GM18502 (cell line): Measurements from ENCODE around the gene FHOD1.

Experiments
- ATAC-seq: cut with Tn5 transposase; IDR thresholded peaks from one replicate; pipeline ENCODE4 v1.9.1; 2021; ENCODE audit warnings: mild to moderate bottlenecking; ENCODE audit not compliant: unreplicated experiment, poor library complexity

Gene FHOD1

DNA sequence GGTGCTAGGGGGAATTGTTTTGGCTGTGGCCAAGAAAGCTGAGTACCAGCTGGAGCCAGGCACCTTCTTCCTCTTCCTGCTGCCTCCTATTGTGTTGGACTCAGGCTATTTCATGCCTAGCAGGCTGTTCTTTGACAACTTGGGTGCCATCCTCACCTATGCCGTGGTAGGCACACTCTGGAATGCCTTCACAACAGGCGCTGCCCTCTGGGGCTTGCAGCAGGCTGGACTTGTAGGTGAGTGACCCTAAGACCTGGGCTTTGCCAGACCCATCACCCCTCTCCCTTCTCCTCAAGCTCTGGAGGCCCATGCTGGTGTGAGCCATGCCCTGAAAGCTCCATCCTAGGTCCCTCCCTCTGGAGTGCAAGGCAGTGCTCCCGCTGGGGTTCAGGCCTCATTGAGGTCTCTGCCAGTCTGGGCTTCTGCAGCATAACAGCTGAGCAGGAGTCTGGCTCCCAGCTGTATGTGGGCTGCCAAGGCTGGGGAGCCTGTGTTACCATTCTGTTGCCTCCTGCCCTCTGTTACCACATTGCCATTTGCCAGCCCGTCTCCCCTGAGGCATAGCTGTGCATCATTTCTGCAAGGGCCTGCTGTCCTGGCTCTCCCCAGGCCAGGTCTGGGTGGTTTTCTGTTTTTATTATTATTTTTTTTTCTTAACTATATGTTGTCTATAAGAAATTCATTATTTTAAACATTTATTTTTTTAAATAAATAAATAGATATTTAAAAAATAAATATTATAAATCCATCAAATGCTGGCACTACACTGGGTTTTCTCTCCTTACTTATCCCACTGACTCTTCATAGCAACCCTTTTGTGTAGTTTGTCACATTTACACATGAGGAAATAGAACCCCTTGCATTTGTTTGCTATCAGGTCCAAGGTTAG, 5.6 kb upstream of the FHOD1 start:
- no peak for ATAC-seq

DNA sequence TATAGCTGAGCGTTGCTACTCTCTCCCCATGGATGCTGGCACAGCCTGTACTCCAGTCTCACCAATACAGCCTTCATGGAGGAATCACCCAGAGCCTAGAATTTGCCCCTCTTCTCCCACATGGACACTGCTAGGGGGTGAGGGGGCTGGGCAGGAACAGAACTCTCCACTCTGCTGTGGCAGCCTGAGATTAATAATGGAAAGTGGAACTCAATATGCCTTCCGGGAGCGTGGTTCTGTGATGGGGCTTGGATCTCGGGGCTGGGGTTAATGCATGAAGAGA, 2.7 kb upstream of the FHOD1 start:
- ATAC-seq = no peak

DNA sequence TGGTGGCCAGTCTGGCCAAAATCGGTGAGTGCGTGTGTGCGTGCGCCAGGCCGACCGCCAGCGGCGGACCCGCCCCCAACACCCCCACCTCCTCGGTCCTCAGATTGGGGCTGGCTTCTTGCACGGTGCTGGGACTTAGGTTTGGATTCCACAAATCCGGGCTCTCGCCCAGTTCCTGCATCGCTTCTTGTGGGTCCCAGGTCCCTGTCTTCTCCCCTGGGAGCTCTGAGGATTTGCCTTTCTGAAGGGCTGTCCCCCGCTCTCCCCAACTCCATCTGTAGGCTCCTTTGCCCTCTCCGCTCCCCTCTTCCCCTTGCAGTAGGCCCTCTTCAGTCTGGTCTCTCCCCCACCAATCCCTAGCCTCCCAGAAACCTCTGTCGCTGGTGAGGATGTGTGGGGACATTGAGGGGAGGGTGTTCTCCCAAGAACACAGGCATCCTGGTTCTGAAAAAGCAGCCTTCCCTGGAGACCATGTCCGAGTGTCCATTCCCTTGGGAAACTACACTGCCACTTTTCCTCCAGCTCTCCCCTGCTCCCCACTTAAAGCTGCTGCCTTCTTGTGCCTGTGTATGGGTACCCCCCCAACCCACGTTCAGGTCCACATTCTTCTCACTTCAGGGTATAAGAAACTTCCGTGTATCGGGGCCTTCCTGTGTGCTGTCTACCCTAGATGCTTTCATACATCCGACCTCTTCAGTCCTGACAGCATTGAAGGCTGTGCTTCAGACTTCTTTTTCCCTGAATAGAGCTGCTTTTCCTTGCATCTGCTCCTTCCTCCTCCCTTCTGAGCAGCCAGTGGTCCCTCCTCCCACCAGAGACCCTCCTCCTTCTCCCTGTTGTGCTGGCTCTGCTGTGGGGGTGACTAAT, 2.1 kb upstream of the FHOD1 start:
- no peak for ATAC-seq

DNA sequence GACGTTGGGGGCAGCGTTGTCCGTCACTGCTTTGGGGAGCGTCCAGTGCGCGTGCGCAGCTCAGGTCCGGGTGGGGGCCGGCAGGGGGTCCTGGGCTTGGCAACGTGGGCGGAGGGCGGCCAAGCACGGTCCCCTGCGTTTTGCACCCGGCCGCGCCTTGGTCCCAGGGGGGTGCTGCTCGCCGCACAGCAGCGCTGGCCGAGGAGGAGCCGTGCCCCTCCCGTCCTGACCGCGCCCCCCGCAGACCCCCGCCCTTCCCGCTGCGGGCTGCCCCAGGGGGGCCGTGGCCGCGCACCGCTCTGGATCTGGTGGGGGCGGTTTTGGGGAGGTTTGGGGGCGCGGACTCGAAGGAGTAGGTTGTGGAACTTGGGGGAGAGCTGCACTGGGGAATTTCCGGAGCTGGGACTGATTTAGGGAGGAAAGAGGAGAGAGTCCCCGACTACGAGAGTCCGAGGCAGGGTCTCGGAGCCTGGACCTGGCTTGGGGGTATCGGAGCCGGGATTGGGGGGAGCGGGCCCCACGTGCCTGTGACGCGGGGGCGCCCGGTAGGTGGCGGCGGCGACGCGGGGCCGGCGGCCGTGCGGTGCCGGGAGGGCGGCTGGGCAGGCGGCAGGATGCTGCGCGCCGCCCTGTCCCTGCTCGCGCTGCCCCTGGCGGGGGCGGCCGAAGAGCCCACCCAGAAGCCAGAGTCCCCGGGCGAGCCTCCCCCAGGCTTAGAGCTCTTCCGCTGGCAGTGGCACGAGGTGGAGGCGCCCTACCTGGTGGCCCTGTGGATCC, 1.3 kb upstream of the FHOD1 start, which contains the start of gene SLC9A5:
Gene SLC9A5, plus strand, starts transcription at position 579 of the 777 bp plus-strand sequence. Its CDS starts 36 bp downstream, at position 615.
- ATAC-seq = no peak

DNA sequence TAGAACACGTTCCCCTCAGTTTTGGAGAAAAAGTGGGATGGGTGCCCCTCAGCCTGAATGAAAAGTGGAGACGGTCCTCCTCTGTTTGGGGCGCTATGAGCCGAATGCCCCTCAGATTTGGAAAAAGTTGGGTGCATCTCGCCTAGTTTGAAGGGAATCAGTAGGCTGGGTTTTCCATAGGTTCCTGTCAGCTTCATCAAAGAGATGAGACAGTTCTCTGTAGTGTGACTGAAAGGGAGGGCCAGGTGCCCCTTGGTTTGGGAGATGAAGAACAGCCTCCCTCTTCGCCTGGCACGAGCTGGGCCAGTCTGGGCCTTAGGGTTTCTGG, 756 bp upstream of the FHOD1 start:
- no peak for ATAC-seq

DNA sequence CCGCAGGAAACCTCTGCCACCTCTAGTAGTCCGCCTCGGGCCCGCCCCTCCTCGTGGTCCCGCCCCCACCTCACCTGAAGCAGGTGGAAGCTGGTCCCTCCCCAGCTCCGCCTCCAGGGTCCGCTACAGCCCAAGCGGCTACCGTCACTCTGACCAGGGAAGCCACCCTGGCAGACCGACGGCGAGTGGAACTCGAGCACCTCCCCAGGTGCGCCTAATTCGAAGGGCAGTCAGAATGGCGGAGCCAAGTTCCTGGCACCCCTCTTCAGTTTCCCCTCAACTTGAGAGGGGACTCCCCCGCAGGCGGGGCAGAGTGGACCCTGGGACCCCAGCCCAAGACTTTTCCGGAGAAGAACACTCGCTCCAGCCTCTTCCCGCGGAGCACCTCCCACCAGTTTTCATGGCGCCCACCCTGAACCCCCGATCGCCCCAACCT, 507 bp downstream of the FHOD1 start:
- no peak for ATAC-seq

DNA sequence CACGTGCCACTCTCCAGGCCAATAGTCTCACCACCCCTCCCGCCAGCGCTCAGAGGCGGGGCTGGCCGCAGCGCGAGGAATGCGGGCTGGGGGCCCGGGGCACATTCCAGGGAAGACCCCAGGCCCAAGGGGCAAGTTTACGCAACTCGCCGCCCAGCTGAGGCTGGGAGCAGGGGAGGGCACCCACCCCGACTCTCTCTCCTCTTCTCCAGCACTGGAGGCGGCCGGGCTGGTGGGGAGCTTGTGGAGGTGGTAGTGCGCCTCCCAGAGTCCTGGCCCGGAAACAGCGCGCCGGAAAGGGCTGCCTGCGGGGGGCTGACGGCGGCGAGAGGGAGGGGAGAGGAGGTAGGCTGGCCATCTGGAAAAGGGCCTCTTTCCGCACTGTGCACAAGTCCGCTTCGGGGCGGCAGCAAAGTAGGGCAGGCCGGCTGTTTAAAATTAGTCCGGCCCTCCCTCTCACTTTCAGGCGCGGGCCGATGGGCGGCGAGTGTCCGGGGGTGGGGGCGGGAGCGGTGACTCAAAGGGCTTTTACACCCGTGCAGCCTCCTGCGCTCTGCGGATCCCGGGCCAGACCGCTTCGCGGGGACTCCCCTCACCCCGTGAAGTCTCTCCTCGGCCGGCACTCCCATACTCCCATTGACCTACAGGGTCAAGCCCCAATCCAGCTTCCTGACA, 1.1 kb downstream of the FHOD1 start:
- no peak for ATAC-seq

DNA sequence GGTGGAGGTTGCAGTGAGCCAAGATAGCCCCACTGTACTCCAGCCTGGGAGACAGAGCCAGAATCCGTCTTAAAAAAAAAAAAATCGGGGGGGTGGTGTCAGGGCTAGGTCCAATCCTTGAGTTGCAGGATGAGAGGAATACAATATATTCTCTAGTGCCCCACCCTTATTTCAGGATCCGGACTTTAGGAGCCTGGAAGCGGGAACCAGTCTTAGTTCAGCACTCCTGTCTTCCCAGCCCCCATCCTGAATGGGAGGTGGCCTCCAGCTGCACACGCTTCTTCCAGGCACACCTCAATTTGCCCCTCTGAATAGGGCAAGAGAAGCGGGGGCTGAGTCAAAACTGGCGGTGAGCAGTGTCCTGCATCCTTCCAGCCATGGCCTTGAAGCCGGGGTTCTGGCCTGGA, 1.6 kb downstream of the FHOD1 start:
- no peak for ATAC-seq

DNA sequence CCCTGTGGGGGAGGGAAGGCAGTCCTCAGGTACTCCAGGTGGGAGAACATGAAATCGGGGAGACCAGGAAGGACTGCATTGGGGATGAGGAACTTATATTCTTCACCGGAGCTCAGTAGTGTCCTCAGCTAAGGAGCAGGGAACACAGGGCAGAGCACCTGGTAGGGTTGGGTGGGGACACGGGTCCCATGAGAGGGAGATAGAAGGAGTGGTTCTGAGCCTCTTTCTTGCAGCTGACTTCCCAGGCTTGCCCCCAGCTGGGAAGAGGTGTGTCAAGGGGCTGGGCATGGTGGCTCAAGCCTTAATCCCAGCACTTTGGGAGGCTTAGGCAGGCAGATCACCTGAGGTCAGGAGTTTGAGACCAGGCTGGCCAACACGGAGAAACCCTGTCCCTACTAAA, 2.1 kb downstream of the FHOD1 start:
- ATAC-seq = no peak

DNA sequence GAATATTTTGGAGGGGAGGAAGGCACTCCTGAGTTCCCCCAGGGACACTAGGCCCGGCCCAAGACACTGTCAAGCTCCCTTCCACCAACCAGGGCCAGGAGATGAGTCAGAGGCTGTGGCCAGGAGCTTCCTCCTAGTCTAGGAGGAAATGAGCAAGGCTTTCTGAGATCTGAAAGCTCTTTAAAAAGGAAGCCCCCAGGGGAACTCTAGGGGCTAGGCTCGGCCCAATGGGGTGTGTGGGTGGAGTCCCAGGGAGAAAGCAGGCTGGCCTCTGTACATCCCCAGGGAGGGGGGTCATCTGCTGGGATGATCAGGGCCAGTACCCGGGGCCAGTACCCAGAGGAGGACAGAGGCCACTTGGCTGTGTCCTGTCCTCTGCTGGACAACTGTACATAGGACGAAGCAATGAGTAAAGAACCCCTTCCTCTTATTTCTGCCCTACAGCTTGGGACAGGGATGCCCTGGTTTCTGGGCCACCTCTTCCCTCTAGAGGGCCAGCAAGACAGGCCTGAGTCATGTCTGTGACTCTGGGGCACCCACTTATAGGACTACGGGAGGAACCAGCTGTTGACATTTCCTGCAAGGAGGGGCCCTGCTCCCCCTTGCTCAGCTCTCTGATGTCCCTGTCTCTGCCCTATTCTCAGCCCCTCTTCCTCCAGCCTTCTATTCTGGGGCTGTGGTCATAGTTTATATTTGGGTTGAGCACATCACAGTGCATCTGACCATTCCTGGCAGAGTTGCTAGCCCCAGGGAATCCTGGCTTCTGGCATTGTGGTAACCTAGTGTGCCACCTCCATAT, 2.7 kb downstream of the FHOD1 start:
- peak; percentile 59 for ATAC-seq

DNA sequence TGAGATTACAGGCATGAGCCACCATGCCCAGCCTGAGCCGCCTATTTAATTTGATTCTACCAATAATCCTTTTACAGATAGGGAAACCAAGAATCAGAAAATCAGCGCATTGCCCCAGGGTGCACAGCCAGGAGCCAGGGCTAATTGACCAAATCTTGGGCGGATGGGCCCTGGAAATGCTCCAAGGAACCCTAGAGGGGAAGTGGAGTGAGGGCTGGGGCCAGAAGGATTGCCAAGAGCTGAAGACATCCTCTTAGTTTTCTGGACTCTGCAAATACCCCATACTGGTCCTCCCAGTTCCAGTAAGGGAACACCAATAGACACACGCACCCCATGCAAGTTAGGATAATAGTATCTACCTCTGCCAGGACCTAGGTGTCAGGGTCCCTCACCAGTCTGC, 3.8 kb downstream of the FHOD1 start:
- ATAC-seq = no peak

DNA sequence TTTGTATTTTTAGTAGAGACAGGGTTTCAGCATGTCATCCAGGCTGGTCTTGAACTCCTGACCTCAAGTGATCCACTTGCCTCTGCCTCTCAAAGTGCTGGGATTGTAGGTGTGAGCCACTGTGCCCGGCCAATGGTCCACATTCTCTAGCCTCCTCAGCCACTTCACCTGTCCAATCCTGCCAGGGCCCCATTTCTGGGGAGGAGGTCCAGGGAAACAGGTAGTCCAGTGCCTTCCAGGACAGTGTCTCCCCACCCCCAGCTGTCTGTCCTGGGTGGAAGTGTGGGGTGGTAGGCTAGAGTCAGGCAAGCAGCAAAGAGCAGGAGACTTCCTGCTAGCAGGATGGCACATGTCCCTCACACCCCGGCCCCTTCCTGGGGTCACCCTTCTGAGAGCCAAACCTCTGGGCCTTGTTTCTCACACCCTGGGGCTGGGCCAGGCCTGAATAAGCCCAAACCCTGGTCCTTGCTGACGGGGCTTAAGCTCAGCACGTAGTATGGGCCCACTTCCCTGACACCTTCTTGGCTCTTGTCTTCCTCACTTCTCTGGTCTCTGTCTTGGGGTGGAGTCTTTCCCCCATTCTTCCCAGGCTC, 5.0 kb downstream of the FHOD1 start:
- no peak for ATAC-seq

DNA sequence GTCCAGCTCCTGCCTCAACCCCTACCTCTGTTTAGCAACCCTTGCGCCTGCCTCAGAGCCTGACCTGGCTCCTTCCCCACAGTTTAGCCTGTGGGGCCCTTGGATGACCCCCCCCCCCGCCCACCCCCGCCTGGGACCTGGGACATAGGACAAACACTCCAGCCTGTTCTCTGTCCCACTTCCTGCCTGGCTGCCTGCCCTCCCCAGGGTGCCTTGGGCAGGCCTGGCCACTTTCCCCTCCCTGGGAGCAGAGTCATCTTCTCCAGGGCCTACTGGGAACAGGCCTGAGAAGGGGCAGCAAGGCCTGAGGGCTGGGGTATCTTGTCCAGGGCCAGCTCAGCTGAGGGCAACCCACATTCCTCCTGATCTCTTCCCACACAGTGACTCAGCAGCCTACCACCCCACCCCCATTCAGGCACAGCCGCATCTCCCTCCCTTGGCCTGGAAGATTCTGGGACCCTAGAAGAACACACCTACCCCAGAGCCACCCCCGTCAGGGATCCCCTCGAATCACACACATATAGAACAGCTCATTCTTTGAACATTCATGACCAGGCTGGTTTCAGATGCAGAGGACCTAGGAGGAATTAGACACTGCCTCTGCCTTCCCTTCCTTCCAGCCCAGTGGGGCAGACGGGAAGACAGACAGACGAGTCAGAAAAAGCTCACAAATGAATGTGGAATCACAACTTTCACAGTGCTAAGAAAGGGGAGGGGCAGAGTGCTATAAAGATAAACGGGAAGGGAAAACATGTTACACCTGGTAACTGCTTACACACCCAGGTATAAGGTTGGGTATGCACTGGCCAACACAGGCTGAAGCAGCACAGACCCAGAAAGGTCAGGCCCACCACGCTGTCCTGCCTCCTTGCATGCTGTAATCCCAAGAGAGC, 6.0 kb downstream of the FHOD1 start:
- no peak for ATAC-seq

DNA sequence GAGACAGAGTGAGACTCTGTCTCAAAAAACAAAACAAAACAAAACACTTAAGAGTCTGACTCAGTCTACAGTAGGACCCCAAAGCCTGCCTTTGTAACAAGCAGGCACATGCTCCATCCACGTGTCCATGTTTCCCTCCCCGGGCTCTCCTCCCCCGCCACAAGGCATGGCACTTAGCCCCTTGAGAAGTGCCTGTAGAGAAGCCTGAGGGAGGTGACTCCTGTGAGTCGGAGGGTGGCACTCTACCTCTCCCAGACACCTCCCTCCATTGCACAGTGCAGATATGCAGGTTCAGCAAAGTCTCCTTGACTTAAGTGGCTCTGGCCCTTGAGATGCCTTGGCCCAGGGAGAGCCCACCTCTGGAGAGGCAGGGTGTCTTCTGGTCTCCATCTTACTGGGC, 6.8 kb downstream of the FHOD1 start:
- ATAC-seq = no peak

DNA sequence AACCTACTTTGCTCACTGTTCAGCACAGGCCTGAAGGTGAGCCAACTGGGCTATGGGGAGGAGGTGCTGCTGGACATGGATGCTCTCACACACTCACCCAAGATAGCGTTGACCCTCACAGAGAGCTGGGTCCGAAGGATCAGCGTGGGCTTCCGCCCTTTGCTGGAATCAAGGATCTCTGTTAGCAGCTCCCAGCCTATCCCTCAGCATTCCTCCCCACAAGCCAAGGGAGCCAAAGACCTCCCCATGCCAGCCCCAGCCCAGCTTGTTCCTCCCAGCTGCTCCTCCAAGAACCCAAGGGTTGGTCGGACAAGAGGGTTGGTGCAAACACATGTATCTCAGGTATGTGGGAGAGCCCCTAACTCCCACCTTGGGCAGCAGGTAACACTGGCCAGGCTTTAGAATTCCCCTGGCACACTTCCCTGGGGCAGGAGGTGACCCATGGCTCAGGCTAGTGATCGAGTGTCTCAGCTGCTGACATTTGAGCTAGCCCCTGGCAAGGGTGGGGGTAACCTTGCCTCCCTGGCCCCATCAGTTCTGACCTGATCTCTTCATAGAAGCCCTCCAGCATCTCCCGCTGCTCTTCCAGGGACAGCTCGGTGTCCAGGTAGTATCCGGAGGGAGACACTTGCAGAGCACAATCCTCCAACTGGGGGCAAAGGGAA, 8.3 kb downstream of the FHOD1 start:
- ATAC-seq = no peak

DNA sequence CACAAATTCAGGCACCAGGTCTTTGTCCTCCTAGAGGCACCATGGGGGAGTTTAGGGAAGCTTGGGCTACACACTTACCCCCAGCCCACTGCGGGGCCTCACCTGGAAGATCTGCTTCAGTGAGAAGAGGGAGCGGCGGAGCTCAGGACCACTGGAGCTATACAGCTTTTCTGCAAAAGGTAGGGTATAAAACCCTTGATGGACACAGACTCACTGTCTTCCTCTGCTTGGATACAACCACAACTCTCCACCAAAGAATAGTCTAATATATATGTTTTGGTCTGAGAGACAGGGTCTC, 9.1 kb downstream of the FHOD1 start:
- no peak for ATAC-seq

DNA sequence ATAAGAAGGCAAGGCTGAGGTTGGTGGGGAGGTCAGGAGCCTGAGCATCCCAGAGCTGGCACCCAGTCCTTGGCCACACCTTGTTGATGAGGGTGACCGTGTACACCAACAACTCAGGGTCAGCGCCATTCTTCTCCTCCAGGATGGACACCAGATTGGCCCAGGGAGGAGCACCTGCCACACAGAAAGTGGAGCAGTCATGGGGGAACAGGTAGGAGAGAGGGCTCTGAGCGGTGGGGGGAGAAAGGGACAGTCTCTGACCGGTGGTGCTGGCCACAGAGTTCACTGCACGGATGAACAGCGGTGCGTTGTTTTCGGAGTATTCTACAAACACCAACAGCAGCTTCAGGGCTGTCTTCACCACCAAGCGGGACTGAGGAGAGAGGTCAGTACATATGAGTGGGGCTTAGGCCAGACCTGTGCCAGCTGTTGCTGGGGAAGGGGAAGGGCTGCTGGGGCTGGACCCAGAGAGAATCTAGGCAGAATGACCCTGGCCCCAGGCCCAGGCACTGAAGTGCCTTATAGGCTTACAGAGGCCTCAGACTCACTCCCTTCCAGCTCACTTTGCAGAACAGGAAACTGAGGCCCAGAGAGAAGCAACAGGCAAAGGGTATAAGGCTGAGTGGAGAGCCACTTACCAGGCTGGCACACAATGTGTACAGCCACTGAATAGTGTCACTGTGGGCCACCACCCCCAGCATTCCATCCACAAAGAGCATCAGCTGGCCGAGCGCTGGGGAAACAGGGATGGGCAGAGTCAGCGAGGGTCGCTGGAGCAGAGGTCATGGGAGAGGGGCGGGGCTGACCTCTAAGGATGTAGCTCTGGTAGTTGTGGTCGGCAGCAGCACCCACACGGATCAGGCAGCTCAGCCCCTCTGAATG, 9.6 kb downstream of the FHOD1 start:
- ATAC-seq = no peak
